GM12864 (cell line): ENCODE measurements around the gene ADAM8.

Experiments used
- DNase-seq: peaks from one replicate; pipeline ENCODE4 v3.0.0-alpha.2; 2011; ENCODE audit warnings: low read depth
- H3K4me3 ChIP-seq: 2 replicates; pipeline ENCODE4 v1.5.1; 2011; ENCODE audit warnings: mild to moderate bottlenecking, low read depth, low read length, control low read depth
- TF ChIP-seq, protein P1 (sequence below): IDR thresholded peaks from 2 replicates; pipeline ENCODE4 v1.5.1; 2011; ENCODE audit warnings: low read depth, mild to moderate bottlenecking, moderate library complexity, low read length, control low read depth, inconsistent platforms; ENCODE audit errors: missing control alignments

Gene ADAM8

DNA sequence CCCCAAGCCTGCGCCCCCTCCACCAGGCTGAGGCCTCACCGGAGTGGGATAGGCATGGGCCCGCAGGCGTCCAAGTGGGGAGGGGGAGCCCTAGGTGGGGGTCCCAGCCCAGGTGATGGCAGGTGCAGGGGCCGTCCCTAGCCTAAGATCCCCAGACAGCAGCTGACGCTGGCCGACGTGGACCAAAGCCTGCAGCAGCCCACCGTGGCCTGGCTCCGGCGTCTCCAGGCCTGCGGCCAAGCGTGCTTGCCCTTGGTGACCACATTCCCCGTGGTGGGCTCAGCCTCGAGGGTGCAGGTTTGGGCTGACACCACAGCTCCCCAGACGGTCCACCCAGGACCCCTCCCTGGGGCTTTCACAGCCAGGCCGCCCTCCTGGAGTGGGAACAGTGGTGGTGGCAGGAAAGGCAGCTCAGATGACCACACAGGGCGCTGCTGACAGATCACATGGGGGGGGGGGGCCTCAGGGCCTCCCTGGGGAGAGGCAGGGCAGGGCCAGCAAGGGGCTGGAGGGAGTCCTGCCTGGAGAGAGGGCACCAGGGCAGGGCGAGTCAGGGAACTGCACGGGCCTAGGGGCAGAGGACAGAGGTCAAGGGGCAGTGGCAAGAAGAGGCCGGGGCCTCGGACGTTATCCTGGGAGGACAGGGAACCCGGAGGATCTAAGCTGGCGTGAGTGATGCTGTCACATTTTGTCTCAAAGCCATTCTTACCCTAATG lies 767 bp upstream of the ADAM8 start:
- no peak for DNase-seq
- no peak overlapping the region for H3K4me3 ChIP-seq
- TF ChIP-seq, protein P1, sequence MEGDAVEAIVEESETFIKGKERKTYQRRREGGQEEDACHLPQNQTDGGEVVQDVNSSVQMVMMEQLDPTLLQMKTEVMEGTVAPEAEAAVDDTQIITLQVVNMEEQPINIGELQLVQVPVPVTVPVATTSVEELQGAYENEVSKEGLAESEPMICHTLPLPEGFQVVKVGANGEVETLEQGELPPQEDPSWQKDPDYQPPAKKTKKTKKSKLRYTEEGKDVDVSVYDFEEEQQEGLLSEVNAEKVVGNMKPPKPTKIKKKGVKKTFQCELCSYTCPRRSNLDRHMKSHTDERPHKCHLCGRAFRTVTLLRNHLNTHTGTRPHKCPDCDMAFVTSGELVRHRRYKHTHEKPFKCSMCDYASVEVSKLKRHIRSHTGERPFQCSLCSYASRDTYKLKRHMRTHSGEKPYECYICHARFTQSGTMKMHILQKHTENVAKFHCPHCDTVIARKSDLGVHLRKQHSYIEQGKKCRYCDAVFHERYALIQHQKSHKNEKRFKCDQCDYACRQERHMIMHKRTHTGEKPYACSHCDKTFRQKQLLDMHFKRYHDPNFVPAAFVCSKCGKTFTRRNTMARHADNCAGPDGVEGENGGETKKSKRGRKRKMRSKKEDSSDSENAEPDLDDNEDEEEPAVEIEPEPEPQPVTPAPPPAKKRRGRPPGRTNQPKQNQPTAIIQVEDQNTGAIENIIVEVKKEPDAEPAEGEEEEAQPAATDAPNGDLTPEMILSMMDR = no peak

DNA sequence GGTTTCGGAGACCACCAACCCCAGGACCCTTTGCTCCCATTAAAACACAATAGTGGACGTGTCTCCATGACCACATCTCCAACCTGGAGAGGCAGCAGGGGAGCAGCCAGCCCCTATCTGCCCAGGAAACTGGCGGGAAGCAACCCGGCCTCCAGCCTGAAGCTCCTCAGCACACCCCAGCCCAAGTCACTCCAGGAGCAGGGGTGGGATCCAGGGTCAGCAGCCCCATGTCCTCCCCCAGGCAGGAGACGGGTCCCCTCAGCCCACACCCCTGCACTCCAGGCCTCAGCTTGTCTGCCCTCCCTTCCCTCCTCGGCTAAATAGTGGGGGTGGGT lies 601 bp downstream of the ADAM8 start:
- DNase-seq = no peak
- TF ChIP-seq, protein P1 = no peak
- H3K4me3 ChIP-seq = peak overlapping the region; percentile 92

DNA sequence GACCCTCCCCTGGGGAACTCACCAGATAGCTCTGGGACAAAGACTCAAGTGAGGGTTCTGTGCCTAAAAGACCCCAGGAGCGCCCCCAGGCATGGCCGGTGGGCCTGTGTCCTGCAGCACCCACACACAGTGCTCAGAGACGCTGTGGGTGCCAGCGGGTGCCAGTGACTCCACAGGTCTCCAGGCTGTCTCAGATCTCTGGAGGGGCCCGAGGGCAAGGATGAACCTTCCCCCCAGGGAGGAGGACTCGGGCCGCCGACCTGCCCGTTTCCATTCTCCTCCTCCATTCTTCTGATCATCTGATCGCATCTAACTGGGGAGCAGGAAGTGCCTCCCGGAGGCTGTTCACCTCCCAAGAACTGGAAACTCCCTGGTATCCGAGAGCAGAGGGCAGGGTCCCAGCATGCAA lies 980 bp downstream of the ADAM8 start:
- TF ChIP-seq, protein P1 = peak; percentile 70
- no peak for DNase-seq
- H3K4me3 ChIP-seq = peak overlapping the region; percentile 92

DNA sequence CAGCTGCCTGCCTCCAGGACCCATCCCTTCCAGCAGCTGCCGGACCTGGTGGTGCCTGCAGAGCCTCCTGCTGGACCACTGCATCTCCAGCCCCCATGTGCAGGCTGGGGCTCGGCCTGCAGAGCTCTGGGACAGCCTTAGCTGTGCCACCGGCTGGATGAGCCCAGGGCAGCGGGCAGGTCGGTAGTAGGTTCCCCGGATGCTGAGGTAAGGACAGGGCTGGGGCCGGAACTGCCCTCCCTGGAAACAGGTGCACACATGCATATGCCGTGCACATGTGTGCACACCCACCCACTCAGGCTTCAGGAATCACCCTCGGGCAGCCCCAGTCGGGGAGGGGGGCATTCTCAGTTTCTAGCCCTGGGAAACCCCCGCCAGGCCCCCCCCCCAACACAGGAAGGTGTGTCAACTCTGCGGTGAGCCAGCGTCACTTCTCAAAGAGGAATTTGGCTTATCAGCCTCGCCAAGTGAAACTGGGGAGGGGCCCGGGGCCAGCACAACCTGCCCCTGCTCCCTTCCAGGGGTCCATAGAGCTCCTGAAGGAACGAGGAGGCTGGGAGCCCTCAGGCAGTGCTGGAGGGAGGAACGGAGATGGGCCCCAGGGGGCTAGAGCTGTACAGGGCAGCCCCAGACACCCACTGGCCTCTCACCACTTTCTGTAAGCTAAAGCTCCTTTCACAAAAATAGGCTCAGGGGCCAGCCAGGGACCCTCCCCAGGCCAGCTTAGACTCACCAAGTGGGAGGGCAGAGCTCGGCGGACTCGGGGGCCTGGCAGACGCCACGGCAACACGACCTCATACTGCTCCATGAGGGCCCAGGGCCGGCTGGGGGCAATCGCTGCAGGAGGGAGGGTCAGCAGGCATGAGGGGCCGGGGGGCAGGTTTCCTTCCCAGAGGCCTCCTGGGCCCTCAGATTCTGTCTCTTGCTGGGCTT lies 1.7 kb downstream of the ADAM8 start:
- peak overlapping the region; percentile 92 for H3K4me3 ChIP-seq
- DNase-seq = peak; percentile 64
- TF ChIP-seq, protein P1 = no peak

DNA sequence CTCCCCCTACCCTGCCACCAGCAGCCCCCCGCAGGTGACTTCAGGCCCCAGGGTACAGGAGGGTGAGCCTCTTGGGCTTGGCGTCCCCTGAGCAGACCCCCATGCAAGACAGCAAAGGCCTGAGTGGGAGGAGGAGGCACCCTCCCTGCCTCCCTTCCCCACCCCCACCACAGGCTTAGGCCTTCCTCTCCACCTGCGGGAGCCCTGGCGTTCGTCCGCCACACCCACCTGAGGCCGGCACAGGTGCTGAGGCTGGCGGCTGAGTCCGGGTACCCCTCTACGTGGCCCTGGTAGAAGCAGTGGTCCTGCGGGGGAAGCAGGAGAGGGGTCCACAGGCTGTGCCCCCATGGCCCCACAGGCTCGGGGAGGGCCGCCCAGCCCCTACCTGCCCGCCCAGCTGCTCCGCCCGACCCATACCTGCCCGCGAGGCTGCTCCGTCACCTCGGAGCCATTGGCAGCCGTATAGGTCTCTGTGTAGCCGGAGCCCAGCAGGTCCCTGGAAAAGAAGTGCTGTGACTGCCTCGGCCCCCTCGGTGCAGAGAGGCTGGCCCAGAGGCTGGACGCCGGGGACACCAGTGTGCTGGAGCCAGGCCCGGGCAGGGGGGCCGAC lies 3.0 kb downstream of the ADAM8 start:
- TF ChIP-seq, protein P1 = no peak
- no peak overlapping the region for H3K4me3 ChIP-seq
- no peak for DNase-seq

DNA sequence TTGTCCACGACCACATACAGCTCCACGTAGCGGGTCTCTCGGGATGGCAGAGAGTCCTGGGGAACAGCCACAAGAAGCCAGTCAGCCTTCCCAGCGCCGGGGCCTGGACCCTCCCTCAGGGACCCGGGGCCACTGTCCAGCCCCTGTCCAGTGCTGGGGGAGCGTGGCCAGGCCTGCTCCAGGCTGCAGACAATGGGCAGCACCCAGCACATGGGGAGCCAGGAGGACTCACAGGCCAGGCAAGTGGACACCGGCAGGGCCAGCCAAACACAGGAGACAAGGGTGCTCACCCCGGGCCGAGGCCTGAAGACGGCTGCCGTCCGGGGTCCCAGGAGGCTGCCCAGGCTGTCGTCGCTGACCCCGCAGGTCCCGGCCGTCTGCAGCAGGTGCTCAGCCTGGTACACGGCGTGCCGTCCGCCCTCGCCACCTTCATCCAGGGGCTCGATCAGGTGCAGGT lies 3.7 kb downstream of the ADAM8 start:
- TF ChIP-seq, protein P1 = no peak
- H3K4me3 ChIP-seq = no peak overlapping the region
- no peak for DNase-seq
